Kidney capillary endothelial cell (primary cell): ENCODE measurements around the gene SIRT5.
A peak's percentile ranks its signal among the peaks of the same experiment; 100 is the strongest.

ENCODE experiments used
- DNase-seq: peaks from one replicate; pipeline ENCODE4 v3.0.0-alpha.2; 2018; ENCODE audit warnings: low spot score

SIRT5 gene

GRCh38 chr6:13589801-13590200 lies 15.4 kb downstream of the SIRT5 start:
- no peak for DNase-seq

- DNase-seq: no peak
These were observed 16.3 kb downstream of the SIRT5 start for GRCh38 chr6:13590574-13591153.

GRCh38 chr6:13591205-13591921 lies 17.0 kb downstream of the SIRT5 start:
- no peak for DNase-seq

- no peak for DNase-seq
These were observed 18.7 kb downstream of the SIRT5 start for GRCh38 chr6:13593103-13593502.

GRCh38 chr6:13593720-13594119 lies 19.3 kb downstream of the SIRT5 start:
- peak; percentile 18 for DNase-seq

- DNase-seq: no peak
These were observed 22.7 kb downstream of the SIRT5 start for GRCh38 chr6:13597073-13597472.

- DNase-seq: no peak
These were observed 25.6 kb downstream of the SIRT5 start for GRCh38 chr6:13600036-13600435.

- no peak for DNase-seq
These were observed 29.7 kb downstream of the SIRT5 start for GRCh38 chr6:13604135-13604534.

- DNase-seq: no peak
These were observed 30.4 kb downstream of the SIRT5 start for GRCh38 chr6:13604546-13605416.

GRCh38 chr6:13605634-13606033 lies 31.2 kb downstream of the SIRT5 start:
- no peak for DNase-seq

GRCh38 chr6:13611715-13612114 lies 37.3 kb downstream of the SIRT5 start:
- DNase-seq: no peak

GRCh38 chr6:13613029-13613594 lies 38.7 kb downstream of the SIRT5 start:
- no peak for DNase-seq

GRCh38 chr6:13614126-13614925 lies 39.9 kb downstream of the SIRT5 start:
- peak; percentile 30 for DNase-seq

- DNase-seq: peak; percentile 98
These were observed 40.8 kb downstream of the SIRT5 start, which contains the start of gene NOL7 for GRCh38 chr6:13614926-13615791. TSS of gene NOL7 (plus strand) at chr6:13615335. CDS start at chr6:13615359, 24 bp downstream.

- DNase-seq: peak; percentile 40
These were observed 41.4 kb downstream of the SIRT5 start for GRCh38 chr6:13615792-13616120.

- DNase-seq: no peak
These were observed 42.7 kb downstream of the SIRT5 start for GRCh38 chr6:13617066-13617465.

GRCh38 chr6:13624871-13625288 lies 50.5 kb downstream of the SIRT5 start:
- DNase-seq: no peak

GRCh38 chr6:13629459-13630116 lies 55.2 kb downstream of the SIRT5 start:
- no peak for DNase-seq

GRCh38 chr6:13630499-13630898 lies 56.1 kb downstream of the SIRT5 start:
- no peak for DNase-seq

GRCh38 chr6:13633343-13633742 lies 58.9 kb downstream of the SIRT5 start:
- DNase-seq: no peak
